DLD1 (cell line): Measurements from ENCODE around the gene SLC1A2.

ENCODE experiments used
- in situ Hi-C: cut with HindIII; loops from 2 replicates; pipeline ENCODE4 v1.10.0; 2017; ENCODE audit warnings: low sequenced_read_pairs

Gene SLC1A2

DNA sequence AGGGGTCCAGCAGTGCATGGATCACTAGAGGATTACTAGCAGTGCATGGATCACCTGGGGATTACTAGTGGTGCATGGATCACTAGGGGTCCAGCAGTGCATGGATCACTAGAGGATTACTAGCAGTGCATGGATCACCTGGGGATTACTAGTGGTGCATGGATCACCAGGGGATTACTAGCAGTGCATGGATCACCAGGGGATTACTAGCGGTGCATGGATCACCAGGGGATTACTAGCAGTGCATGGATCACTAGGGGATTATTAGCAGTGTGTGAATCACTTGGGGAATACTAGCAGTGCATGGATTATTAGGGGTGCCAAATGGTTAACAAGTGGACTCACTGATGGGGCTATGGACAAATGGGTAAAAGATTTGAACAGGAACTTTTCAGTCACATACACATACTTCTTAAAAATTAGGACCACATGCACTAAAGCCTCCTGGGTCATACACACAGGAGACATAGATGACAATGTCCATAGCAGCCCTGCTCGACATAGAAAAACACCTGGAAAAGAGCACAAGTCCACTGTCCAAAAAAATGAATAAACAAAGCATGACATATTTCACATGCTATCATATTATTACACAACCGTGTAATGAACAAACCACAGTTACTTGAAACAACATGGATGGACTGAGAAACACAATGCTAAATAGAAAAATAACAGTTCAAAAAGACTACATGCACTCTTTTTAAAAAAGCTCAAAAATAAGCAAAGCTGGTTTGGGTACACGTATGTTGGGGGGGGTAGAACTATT is 170.6 kb downstream of the SLC1A2 start:
- in situ Hi-C loops: no loop called here

DNA sequence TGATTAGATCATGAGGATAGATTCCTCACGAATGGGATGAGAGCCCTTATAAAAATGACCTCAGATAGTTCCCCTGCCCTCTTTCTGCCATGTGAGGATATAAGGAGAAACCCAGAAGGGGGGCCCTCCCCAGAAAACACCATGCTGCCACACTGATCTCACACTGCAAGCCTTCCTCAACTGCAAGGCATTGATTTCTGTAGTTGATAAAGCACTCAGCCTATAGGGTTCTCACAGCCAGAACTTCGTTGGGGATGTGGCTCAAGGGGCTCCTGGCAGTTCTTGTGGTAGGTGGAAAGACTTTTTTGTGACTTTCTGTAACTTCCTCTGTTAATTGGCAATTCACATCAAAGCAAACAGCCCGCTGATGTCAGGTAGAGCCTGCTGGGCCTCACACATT is 171.5 kb downstream of the SLC1A2 start:
- in situ Hi-C loops: no loop called here

DNA sequence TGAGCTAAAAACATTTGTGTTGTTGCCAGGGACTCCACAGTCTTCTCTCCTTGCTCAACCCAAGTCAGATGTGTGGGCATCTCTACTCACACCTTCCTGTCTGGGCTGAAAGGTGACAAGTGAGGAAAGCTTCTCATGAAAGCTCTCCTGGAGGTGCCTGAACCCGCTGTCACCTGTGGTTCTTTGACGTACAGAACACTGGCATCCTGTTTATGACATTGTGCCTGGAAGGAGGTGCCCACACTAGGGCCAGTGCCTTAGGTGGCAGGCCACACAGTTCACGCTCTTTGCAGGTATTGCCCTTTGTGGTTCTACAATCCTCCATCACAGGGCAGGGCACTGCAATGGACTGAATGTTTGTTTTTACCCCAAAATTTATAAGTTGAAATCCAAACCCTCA is 171.9 kb downstream of the SLC1A2 start:
- in situ Hi-C loops: no loop called here

DNA sequence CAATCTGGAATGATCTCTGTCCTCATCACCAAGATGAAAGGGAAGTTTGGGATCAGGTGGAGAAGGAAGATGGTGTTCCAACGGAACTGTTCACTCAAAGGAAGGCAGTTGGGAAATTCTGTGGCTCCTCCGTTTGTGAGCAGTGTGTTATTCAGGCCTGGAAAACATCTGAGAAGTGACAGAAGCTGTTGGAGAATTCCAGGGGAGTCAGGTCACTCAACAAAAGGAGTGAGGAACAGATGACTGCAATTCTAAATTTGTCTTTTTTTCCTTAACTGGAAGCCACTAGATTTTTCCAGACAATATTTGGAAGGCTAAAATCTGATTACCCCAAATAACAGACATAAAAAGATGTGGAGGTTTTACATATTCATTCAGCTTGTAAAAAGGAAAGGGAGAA is 172.6 kb downstream of the SLC1A2 start:
- in situ Hi-C loops: no loop called here

DNA sequence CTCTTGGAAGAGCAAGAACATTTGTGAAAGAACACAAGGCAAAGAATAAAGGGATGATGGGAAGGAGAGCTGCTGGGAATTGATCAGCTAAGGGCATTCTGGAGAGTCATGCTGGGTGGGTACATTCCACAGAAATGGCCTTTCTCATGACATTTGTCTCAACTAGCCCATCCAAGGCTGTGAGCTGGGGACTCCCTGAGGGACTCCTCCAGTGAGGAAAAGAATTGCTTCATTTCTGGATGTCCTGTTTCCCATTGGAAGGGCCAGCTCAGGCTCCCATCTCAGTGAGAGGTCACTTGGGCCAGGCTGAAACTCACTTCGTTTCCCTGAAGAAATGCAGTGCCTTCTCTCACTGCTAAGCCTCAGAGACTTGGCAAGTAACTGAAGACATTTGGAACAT is 173.6 kb downstream of the SLC1A2 start:
- in situ Hi-C loops: no loop called here

DNA sequence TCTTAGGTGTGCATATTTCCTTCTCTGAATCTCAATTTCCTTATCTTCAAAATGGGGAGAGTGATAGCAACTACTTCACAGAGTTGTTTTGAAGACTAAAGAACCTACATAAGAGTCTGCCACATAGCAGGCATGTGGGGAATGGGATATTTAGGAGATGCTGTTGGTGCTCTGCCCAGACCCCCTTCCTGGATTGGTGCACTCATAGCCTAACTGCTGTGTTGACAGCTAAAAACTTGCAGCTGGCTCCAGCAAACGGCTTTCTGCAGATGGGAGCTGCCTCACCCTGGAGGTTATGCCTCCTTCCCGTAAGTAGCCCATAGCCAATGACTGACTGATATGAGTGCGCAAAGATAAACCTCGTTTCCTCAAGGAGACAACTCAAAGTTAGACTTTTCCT is 174.3 kb downstream of the SLC1A2 start:
- in situ Hi-C loops: no loop called here

DNA sequence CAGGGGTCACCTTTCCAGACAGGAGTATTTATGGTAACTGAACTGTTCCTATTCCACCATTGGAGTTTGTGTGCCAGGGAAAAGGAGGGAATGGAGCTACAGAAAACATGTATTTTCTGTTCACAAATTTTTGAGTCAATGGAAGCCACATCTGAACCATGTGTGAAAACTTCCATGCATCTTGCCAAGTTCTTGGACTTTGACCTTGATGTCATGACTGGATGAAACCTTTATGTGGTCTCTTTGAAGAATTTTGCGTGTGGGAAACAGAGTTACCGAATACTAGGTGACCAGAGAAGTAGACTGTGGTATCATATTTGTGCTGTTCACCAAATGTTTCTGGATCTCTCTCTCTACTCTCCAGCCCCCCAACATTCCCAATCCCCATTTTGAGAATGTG is 175.6 kb downstream of the SLC1A2 start:
- in situ Hi-C loops: no loop called here

DNA sequence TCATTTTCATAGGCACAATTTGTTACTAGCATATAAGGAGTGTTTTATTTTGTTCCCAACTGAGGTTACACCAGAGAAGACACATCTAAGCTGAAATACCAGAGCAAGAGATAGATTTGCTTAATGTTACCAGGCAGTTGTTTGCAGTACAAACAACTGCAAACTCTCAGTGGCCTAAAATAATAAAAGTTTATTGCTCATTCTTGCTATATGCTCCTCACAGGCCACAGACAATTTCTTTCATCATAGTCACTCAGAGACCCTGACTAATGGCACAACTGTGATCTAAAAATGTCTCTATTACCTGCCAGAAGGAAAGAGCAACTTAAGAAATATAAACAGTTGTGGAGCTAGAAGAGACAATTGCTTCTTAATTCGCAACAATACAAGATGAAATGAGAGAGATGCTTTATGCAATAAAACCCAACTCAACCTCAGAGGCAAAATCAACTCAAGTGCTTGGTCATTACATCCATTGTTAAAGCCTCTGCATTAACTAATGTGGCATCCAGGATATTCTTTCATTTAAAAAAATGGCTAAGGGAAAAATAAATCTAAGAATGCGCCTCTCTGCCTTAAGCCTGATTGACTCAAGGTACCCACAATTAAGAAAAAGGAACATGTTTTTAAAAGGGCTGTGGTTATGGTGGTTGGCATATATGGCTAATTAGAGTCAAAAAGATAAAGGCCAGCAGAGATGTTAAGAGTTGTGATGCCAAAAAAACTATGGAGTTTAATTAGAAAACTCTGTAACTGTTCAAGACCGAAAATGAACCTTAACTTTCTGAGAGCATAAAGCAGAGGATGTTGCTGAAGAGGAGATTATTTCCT is 176.7 kb downstream of the SLC1A2 start:
- in situ Hi-C loops: no loop called here

DNA sequence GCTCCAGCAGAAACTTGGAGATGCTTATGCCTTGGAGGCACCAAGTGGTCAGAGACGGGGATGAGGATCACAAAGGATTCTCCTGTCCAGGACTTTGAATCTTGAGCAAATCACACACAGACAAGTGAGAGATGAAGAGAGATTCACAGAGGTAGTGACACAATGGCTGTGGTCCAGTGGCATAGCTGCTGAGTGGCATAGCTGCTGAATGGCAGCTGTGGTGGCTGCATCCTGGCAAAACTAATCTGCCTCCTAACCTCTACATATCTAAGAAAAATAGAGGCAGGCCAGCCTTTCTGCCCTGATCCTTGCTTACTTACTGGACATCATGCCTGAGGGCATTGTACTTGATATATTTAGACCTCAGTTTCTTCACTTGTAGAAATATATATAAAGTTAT is 177.8 kb downstream of the SLC1A2 start:
- in situ Hi-C loops: no loop called here

DNA sequence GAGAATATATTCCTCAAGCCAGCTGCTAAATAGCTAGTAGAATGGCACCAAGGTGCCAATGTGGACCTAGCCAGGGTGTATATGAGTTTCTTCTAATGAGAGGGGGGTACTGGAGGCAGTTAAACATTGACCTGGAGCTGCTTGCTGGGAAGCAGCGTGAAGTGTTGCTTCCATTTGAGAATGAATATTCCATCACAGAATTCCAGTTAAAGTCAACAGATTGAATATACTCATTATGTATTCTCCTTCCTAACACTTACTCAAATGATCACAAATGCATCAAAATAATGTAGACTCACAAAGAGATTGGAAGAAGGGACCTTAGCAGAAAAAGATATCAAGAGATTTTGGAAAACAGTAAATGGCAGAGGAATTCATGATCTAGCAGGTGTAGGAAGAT is 178.3 kb downstream of the SLC1A2 start:
- in situ Hi-C loops: no loop called here

DNA sequence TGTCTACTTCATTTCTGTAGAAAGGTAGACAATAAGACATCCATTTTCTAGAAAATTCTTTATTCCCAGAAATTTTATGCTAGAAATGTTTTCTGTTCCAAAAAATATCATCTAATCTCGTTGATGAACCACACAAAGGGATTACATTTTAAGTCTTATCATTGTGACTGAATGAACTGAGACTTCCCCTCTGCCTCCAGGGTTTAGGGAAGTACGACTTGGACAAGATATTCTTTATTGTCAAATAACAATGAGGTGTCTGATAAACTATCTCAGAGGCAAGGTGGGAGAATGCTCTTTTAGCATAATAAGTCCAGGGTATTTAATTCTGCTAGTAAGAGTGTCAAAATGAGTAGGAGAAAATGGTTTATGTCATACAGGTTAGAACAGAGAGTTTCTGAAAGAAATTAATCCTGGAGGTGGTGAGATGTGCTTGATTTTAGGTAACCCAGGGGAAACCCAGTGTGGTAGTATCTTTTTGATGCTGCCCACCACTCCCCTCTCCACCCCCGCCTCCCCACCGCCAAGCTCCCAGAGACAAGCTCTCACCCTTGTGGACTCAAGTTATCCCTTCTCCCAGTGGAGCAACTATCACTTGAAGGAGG is 179.8 kb downstream of the SLC1A2 start:
- in situ Hi-C loops: no loop called here

DNA sequence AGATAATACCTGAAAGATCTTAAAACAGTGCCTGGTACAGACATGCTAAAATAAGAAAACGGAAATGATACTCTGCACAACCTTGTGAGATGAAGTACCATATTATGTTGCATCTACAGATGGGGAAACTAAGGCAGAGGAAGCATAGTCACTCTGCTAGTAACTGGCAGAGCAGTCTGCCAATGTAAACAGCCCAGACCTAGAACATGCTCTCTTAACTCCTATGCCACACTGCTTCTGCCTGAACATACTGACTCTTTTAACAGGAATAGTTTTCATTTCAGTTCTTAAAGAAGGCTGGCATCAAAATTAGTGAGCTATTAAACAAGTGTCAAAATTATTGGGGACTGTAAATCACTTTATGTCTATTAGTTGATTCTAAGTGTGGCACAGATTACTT is 180.5 kb downstream of the SLC1A2 start:
- in situ Hi-C loops: no loop called here

DNA sequence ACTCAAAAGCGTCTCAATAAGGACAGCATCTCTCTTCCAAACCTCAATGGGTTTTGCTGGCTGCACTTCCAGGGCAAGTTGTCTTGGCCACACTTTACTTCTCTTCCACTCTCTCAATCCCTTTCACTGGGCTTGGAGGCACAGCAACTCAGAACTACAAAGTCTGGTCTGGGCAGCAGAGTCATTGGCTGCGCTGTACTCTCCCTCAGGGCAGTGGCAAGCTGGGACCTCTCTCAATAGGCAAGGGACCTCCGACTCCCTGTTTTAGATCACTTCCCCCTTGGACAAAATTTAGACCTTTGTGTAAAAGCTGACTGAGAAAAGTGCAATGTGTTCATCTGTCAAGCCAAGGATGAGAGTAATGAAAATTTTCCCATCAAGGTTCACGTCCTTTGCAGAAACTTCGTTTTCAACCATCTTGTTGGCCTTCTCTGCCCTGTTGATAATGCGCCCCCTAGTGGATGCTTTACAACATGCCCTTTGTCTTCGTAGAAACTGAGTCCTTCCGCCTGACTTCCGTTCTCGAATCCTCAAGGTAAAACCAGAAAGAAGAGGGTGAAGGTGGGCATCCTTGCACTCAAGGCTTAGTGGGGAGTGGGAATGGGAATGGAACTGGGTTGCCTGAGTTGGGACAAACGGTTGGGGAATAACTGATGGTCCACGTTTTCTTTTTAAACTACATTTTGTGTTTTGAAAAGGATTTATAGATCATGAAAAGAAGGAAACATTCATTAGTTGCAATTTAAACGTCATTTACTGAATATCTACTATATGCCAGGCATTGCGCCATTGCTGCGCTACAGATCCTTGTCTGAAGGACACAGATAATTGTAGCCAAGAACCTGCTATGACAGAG is 181.3 kb downstream of the SLC1A2 start:
- in situ Hi-C loops: no loop called here

DNA sequence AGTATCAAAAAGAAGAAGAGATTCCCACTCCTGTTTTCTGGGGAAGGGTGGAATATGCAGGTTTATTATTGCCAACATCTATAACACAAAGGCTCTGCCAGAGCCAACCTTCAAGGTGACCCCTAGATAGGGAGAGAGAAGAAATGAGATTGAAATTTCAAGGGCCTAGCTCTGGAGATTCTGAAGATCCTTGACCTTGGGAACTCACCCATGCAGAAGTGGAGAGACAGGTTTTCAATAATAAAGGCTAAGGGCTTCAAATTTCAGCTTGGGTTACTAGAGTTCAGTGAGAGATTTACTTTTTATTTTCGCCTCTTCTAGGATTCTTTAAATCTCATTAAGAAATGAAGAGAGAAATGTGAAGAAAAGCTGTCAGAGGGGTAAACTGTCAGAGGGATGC is 182.0 kb downstream of the SLC1A2 start:
- in situ Hi-C loops: no loop called here

DNA sequence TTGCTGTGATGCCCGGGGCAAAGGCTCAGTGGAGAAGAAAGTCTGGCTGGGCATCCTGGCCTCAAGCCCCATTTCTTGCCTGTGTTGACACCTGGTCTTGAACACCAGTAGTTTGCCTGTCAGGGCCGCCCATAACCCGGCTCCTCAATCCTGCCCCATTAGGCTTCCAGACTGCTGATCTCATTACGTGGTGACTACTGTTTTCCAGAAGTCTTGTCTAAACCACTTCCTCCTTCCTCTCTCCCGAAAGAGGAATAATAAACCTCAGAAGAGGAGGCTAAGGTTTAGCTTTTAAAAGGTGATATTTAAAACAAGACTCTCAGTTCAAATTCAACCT is 182.7 kb downstream of the SLC1A2 start:
- in situ Hi-C loops: no loop called here

DNA sequence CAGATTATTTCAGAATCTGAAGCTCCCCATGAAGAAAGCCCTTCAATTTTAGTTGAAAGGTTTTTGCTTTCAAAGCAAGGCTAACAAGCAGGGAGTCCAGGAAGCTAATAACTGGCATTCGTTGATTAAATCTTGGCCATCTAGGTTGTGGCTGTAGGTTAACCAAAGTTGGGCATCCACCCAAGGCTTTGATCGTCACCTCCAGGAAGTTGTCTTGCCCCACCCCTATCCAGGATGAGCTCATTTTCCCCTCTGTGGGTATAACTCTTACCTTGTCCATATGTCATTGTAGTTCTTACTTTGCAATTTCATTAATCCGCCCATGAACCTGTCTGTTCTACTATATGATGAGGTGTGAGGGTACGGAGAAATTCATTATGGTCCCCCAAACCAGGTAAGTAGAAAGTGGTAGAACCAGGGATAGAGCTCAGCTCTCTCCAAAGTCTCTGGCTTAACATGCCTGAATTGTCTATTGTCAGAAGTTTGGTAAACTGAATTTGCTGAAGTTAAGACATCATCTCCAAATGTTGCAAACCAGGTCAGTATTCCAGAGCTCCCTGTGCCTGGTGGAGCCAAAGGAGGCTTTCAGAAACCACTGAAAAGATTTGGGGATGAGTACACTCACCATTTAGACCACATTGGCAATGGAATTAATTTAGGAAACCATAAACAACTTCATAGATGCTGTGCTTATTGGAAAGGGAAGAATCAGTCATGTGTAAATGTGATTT is 183.3 kb downstream of the SLC1A2 start:
- in situ Hi-C loops: no loop called here

DNA sequence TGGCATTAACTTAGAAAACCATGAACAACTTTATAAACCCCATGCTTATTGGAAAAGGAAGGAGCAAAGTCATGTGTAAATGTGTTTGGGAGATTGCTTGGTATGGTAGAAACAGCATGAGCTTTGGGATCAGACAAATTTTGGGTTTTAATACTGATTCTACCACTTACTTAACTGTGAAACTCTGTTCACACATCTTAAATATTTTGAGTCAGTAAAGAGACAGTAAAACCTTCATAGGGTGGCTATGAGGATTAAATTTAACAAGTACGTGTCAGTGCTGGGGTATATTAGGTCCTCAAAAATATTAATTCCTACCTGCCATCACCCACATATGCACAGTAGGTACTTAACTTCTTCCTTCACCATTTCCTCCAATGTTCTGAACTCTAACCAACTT is 183.9 kb downstream of the SLC1A2 start:
- in situ Hi-C loops: no loop called here

DNA sequence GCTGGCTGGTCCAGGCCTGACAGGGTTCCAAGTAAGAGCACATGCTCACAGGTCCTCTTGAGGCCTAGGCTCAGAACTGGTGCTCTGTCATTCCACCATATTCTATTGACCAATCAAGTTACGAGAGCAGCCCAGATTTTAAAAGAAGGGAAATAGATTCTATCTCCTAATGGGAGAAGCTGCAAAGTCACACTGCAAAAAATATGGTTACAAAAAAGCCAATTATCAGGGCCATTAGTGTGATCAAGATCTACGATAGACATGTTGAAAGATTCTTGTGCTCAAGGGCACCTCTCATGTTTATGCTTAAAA is 184.2 kb downstream of the SLC1A2 start:
- in situ Hi-C loops: no loop called here

DNA sequence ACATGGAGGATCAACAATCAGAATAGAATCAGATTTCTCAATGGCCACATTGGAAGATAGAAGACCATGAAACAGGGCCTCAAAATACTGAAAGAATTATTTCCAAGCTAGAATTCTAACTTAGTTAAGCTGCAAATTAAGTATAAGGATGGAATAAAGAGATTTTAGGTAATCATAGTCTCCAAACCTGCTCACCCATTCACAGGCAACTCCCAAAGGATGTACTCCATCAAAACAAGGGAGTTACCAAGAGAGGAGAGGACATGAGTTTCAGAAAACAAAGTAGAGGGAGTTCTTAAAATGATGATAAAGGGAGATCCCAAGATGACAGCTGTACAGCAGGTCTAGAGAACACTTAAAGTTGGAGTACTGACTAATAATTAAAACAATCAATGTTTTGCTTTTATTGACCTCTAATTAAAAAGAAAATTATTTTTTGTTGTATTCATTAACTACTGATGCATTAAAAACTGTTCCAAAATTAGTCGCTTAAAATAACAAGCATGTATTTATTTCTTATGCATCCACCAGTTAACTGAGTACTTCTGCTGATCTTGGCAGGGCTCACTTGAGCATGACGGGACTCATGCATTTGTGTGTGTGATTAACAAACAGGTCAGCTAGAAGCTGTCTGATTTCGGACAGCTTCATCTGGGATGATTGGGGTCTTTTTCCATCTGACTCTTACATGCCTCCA is 184.8 kb downstream of the SLC1A2 start:
- in situ Hi-C loops: no loop called here

DNA sequence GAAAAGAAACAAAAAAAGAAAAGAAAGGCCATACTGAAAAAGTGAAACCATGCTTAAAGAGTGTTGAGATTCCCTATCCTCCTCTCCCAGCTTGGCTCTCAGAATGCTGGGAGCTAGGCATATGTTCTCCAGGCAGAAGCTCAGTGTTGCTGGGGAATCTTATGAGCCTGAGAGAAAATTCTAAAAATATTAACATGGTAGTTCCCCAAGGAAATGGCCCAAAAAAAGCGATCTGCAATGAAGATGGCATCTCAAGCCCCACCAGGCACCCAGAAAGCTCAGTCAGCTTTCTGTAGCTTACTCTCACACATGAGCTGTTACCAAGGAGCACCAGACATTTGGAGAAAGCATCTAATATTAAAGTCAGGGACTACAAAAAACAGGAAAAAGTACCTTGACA is 185.8 kb downstream of the SLC1A2 start:
- in situ Hi-C loops: no loop called here
